Breast epithelium (tissue), 4 donors: ENCODE measurements around the gene VPS37D. TPM values are rescaled to one million over a fixed set of nuclear protein-coding genes. Genes with fewer than 3 reads are reported as not detected.

Experiments used
- DNase-seq, 2 donors: peaks; one replicate each; pipeline ENCODE4 v3.0.0-alpha.2; 2019; ENCODE audit warnings: low spot score in 2 of 2
- H3K27ac ChIP-seq, 2 donors: fragments of 200-600 bp; sonication (generic) in 1 of 2; one replicate each; pipeline ENCODE4 v1.5.1; 2016 to 2019; ENCODE audit warnings: mild to moderate bottlenecking in 1 of 2
- H3K27me3 ChIP-seq, 2 donors: fragments of 200-600 bp; sonication (generic) in 1 of 2; one replicate each; pipeline versions ENCODE4 v1.5.1 to v1.6.0; 2017 to 2019; ENCODE audit warnings: control low read depth in 1 of 2, mild to moderate bottlenecking in 1 of 2
- H3K36me3 ChIP-seq: fragments of 200-600 bp; one replicate; pipeline ENCODE4 v1.5.1; 2019
- H3K4me1 ChIP-seq, 2 donors: fragments of 200-600 bp; sonication (generic); one replicate each; pipeline ENCODE4 v1.5.1; 2016 to 2019; ENCODE audit warnings: control low read depth in 1 of 2
- H3K4me3 ChIP-seq, 3 donors: fragments of 200-600 bp; sonication (generic); 1 replicate in 2 of 3; 2 replicates in 1 of 3; pipeline ENCODE4 v1.5.1; 2016 to 2019; ENCODE audit warnings: mild to moderate bottlenecking in 3 of 3, moderate library complexity in 2 of 3
- H3K9me3 ChIP-seq, 2 donors: fragments of 200-600 bp; sonication (generic) in 1 of 2; one replicate each; pipeline ENCODE4 v1.5.1; 2016 to 2019; ENCODE audit warnings: control low read depth in 1 of 2
- POLR2A ChIP-seq: fragments of 450-650 bp; IDR thresholded peaks from one replicate; pipeline ENCODE4 v1.6.1; 2016; ENCODE audit warnings: antibody characterized with exemption, mild to moderate bottlenecking, moderate library complexity
- POLR2AphosphoS5 ChIP-seq, 3 donors: sonication (generic); formaldehyde crosslinking; IDR thresholded peaks; one replicate each; pipeline ENCODE4 v1.6.1; 2017; ENCODE audit warnings: antibody characterized with exemption in 3 of 3
- intact Hi-C: fragments of 100-400 bp; cut with DNase I; formaldehyde crosslinking; loops from one replicate; pipeline ENCODE4 v1.15.1; 2023; ENCODE audit warnings: low total_unique reads
- total RNA-seq, 3 donors: library from RNA; depleted of rRNA; stranded (reverse); fragments of >200 nt; gene quantifications; one replicate each; pipeline ENCODE4 v1.1.0, GENCODE V29; 2016
- TF ChIP-seq, protein P1 (sequence below), 3 donors: fragments of 450-650 bp; IDR thresholded peaks; one replicate each; pipeline ENCODE4 v1.5.1; 2016 to 2017; ENCODE audit warnings: antibody characterized with exemption in 3 of 3, mild to moderate bottlenecking in 3 of 3, moderate library complexity in 3 of 3

Gene VPS37D
- total RNA-seq, 3 donors from 2014 or later, result 3.5 to 5.9 (median 3.8) TPM

GRCh38 chr7:73704640-73705550, 37.3 kb downstream of the VPS37D start:
- Histone ChIP-seq H3K4me3 (no peak overlapping the region), H3K36me3 (no peaks in the 10 kb centered on the region), H3K27me3 (no peaks in the 10 kb centered on the region), H3K4me1 (no peaks in the 10 kb centered on the region), H3K27ac (peak overlapping the region; percentile 80 to 81), H3K9me3 (no peaks in the 10 kb centered on the region)
- TF ChIP-seq POLR2AphosphoS5 (IDR thresholded peaks at IDR 0.05) (no peak), POLR2A (no peak)
- TF ChIP-seq, protein P1, sequence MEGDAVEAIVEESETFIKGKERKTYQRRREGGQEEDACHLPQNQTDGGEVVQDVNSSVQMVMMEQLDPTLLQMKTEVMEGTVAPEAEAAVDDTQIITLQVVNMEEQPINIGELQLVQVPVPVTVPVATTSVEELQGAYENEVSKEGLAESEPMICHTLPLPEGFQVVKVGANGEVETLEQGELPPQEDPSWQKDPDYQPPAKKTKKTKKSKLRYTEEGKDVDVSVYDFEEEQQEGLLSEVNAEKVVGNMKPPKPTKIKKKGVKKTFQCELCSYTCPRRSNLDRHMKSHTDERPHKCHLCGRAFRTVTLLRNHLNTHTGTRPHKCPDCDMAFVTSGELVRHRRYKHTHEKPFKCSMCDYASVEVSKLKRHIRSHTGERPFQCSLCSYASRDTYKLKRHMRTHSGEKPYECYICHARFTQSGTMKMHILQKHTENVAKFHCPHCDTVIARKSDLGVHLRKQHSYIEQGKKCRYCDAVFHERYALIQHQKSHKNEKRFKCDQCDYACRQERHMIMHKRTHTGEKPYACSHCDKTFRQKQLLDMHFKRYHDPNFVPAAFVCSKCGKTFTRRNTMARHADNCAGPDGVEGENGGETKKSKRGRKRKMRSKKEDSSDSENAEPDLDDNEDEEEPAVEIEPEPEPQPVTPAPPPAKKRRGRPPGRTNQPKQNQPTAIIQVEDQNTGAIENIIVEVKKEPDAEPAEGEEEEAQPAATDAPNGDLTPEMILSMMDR (IDR thresholded peaks at IDR 0.05), result no peak
- peak; percentile 37 to 81 for DNase-seq
- intact Hi-C loops, result no loop called here

DNA sequence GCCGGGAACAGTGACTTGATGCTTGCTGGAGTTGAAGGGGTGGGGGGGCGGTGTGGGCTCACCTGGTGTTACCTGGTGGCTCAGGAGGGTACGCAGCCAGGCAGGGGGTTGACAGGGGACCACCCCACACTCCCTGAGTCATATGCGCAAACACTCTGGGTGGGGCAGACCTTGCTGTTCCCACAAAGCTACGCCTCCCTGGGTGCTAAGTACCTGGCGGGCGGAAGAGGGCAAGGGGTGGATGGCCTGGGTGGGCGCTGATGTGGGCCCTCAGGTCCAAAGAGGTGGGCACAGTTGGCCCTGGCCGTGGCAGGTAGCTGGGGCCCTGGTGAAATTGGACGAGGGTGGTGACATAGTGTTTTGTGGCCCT, 37.9 kb downstream of the VPS37D start:
- Histone ChIP-seq H3K36me3 (no peaks in the 10 kb centered on the region), H3K27me3 (no peaks in the 10 kb centered on the region), H3K9me3 (no peaks in the 10 kb centered on the region), H3K4me1 (no peaks in the 10 kb centered on the region), H3K4me3 (no peak overlapping the region), H3K27ac (peak overlapping the region; percentile 80 to 81)
- intact Hi-C loops, result no loop called here
- TF ChIP-seq POLR2A (no peak), POLR2AphosphoS5 (IDR thresholded peaks at IDR 0.05) (no peak)
- TF ChIP-seq, protein P1 (IDR thresholded peaks at IDR 0.05), result no peak
- DNase-seq, result no peak

GRCh38 chr7:73706126-73707044, 38.8 kb downstream of the VPS37D start:
- H3K36me3 ChIP-seq, result no peaks in the 10 kb centered on the region
- H3K4me3 ChIP-seq, result no peak overlapping the region
- H3K9me3 ChIP-seq, result no peaks in the 10 kb centered on the region
- H3K4me1 ChIP-seq, result no peaks in the 10 kb centered on the region
- intact Hi-C loops, result no loop called here
- peak overlapping the region; percentile 80 to 81 for H3K27ac ChIP-seq
- H3K27me3 ChIP-seq, result no peaks in the 10 kb centered on the region
- DNase-seq, result no peak
- TF ChIP-seq, protein P1 (IDR thresholded peaks at IDR 0.05), result no peak
- TF ChIP-seq POLR2A (no peak), POLR2AphosphoS5 (IDR thresholded peaks at IDR 0.05) (no peak)

GRCh38 chr7:73707045-73707631, 39.5 kb downstream of the VPS37D start:
- Histone ChIP-seq H3K27ac (peak overlapping the region; percentile 80 to 81), H3K4me1 (no peaks in the 10 kb centered on the region), H3K9me3 (no peaks in the 10 kb centered on the region), H3K36me3 (no peaks in the 10 kb centered on the region), H3K27me3 (no peaks in the 10 kb centered on the region), H3K4me3 (no peak overlapping the region)
- TF ChIP-seq, protein P1 (IDR thresholded peaks at IDR 0.05), result no peak
- TF ChIP-seq POLR2AphosphoS5 (IDR thresholded peaks at IDR 0.05), result peak in 1 of 3 donors; percentile 12
- TF ChIP-seq POLR2A, result no peak
- DNase-seq, result peak; percentile 87 to 95
- intact Hi-C loops, result no loop called here
